PC-3 (cell line): ENCODE results near the gene THADA. TPM values are rescaled to one million over a fixed set of nuclear protein-coding genes. Genes with fewer than 3 reads are reported as not detected.
A peak's percentile ranks its signal among the peaks of the same experiment; 100 is the strongest.

Source experiments
- ATAC-seq: fragments of 200-7000 bp; cut with Tn5 transposase; 2 replicates; pipeline ENCODE4 v1.9.1; 2020; ENCODE audit warnings: mild to moderate bottlenecking, moderate library complexity
- BruUV-seq: library from RNA; stranded (reverse); fragments of 400-500 nt; replicated peaks from 2 replicates; lab custom pipeline; 2021; lab: Mats Ljungman, UMichigan
- CTCF ChIA-PET: fragments of 300-600 bp; sonication (Branson Sonifier 250); formaldehyde crosslinking; loops from one replicate; lab custom pipeline; 2022; ENCODE audit warnings: antibody characterized with exemption; lab: Charles Lee
- POLR2A ChIA-PET: fragments of 300-600 bp; sonication (Branson Sonifier 250); formaldehyde crosslinking; loops from one replicate; lab custom pipeline; 2022; ENCODE audit warnings: antibody characterized with exemption; ENCODE audit not compliant: unreplicated experiment; lab: Charles Lee
- DNase-seq: peaks from one replicate; pipeline ENCODE4 v3.0.0-alpha.2; 2015
- H2AFZ ChIP-seq: fragments of 300-600 bp; sonication (generic); 2 replicates; pipeline ENCODE4 v1.6.0; 2016; ENCODE audit warnings: antibody characterized with exemption, low read length
- H3F3A ChIP-seq: fragments of 300-600 bp; sonication (generic); one replicate; pipeline ENCODE4 v1.6.0; 2017; ENCODE audit warnings: antibody characterized with exemption, low read length, control low read depth, mild to moderate bottlenecking; ENCODE audit not compliant: unreplicated experiment
- H3K27ac ChIP-seq: fragments of 300-600 bp; sonication (generic); 2 replicates; pipeline ENCODE4 v1.5.1; 2016; ENCODE audit warnings: mild to moderate bottlenecking, low read length
- H3K27me3 ChIP-seq: fragments of 300-600 bp; sonication (generic); 2 replicates; pipeline ENCODE4 v1.6.1; 2016; ENCODE audit warnings: low read length, mixed read lengths
- H3K36me3 ChIP-seq: fragments of 300-600 bp; sonication (generic); 2 replicates; pipeline ENCODE4 v1.6.1; 2016; ENCODE audit warnings: low read depth, mixed run types, low read length, mixed read lengths
- H3K4me1 ChIP-seq: fragments of 300-600 bp; sonication (generic); 2 replicates; pipeline ENCODE4 v1.5.1; 2016; ENCODE audit warnings: low read length; ENCODE audit not compliant: insufficient read depth
- H3K4me2 ChIP-seq: fragments of 300-600 bp; sonication (generic); 2 replicates; pipeline ENCODE4 v1.6.0; 2016; ENCODE audit warnings: low read length
- H3K4me3 ChIP-seq: fragments of 300-600 bp; sonication (generic); 2 replicates; pipeline ENCODE4 v1.5.1; 2016; ENCODE audit warnings: mild to moderate bottlenecking, low read length, mixed read lengths
- H3K79me2 ChIP-seq: fragments of 300-600 bp; sonication (generic); 2 replicates; pipeline ENCODE4 v1.6.1; 2017; ENCODE audit warnings: low read length, mixed read lengths
- H3K9ac ChIP-seq: fragments of 300-600 bp; sonication (generic); 2 replicates; pipeline ENCODE4 v1.6.0; 2016; ENCODE audit warnings: mild to moderate bottlenecking, low read length
- H3K9me2 ChIP-seq: fragments of 300-600 bp; sonication (generic); replicated peaks from 2 replicates; pipeline ENCODE4 v1.6.1; 2016; ENCODE audit warnings: mixed run types, low read length, mixed read lengths
- H3K9me3 ChIP-seq: fragments of 300-600 bp; sonication (generic); 2 replicates; pipeline ENCODE4 v1.6.1; 2016; ENCODE audit warnings: low read length, mixed read lengths
- H4K20me1 ChIP-seq: fragments of 300-600 bp; sonication (generic); 2 replicates; pipeline ENCODE4 v1.6.1; 2016; ENCODE audit warnings: low read length, mixed read lengths
- CTCF ChIP-seq: fragments of 300-600 bp; sonication (generic); conservative IDR thresholded peaks from 2 replicates; pipeline ENCODE4 v1.5.1; 2017; ENCODE audit warnings: antibody characterized with exemption, low read depth, mild to moderate bottlenecking, low read length
- EZH2 ChIP-seq: fragments of 300-600 bp; sonication (generic); IDR thresholded peaks from one replicate; pipeline ENCODE4 v1.6.1; 2017; ENCODE audit warnings: antibody characterized with exemption, mild to moderate bottlenecking, low read length; ENCODE audit not compliant: unreplicated experiment
- EZH2phosphoT487 ChIP-seq: fragments of 300-600 bp; sonication (generic); IDR thresholded peaks from 2 replicates; pipeline ENCODE4 v1.6.1; 2018; ENCODE audit warnings: mild to moderate bottlenecking, antibody characterized with exemption, low read length, borderline replicate concordance
- intact Hi-C: fragments of 100-400 bp; cut with micrococcal nuclease; formaldehyde crosslinking; loops from 2 replicates; pipeline ENCODE4 v1.9.0; 2023
- total RNA-seq: library from RNA; depleted of rRNA; stranded (reverse); fragments of >200 nt; gene quantifications from 2 replicates; pipeline ENCODE4 v1.2.3, GENCODE V29; 2014

Gene THADA
- total RNA-seq, 1 experiment from 2014 or later = 33.6 TPM

DNA sequence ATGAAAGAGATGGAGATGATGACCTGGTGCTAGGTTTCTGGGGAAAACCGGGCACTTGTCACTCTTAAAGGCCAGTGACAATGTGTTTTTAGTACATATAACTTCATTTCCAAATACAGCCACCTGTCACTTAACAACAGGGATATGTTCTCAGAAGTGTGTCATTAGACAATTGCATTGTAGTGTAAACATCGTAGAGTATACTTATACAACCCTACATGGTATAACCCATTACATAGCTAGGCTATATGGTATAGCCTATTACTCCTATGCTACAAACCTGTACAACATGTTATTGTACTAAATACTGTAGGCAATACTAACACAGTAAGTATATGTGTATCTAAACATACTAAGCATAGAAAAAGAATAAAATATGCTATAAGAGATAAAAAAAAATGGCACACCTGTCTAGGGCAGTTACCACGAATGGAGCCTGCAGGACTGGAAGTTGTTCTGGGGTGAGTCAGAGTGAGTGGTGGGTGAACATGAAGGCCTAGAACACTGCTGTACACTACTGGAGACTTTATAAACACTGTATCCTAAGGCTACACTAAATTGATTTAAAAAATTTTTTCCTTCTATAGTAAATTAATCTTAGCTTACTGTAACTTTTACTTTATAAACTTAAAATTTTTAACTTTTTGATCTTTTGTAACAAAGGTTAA lies 123.2 kb downstream of the THADA start:
- no peak overlapping the region for H3K9ac ChIP-seq
- DNase-seq = peak; percentile 50
- ATAC-seq = peak; percentile 54
- TF ChIP-seq CTCF (no peak), EZH2phosphoT487 (no peak), EZH2 (no peak)
- CTCF ChIA-PET = no interaction called here
- H3K27me3 ChIP-seq = no peaks in the 10 kb centered on the region
- H3K4me3 ChIP-seq = no peak overlapping the region
- H3K4me2 ChIP-seq = no peak overlapping the region
- no peaks in the 10 kb centered on the region for H3K36me3 ChIP-seq
- H3K9me3 ChIP-seq = no peaks in the 10 kb centered on the region
- intact Hi-C loops = no loop called here
- no peaks in the 10 kb centered on the region for H4K20me1 ChIP-seq
- no peak overlapping the region for H3K27ac ChIP-seq
- no peak overlapping the region for H2AFZ ChIP-seq
- BruUV-seq = no TSS peak
- no peaks in the 10 kb centered on the region for H3K9me2 ChIP-seq
- no peaks in the 10 kb centered on the region for H3F3A ChIP-seq
- POLR2A ChIA-PET = no interaction called here
- H3K79me2 ChIP-seq = no peaks in the 10 kb centered on the region
- peaks cover 34% of the 10 kb centered on the region for H3K4me1 ChIP-seq

- Histone ChIP-seq H3K9ac (no peak overlapping the region), H3K9me2 (no peaks in the 10 kb centered on the region), H2AFZ (no peak overlapping the region), H3K79me2 (no peaks in the 10 kb centered on the region), H3K4me2 (peak overlapping the region; percentile 40; the same call in 1 of the 2 replicates), H3K36me3 (no peaks in the 10 kb centered on the region), H4K20me1 (no peaks in the 10 kb centered on the region), H3F3A (no peaks in the 10 kb centered on the region), H3K4me3 (no peak overlapping the region), H3K9me3 (no peaks in the 10 kb centered on the region), H3K27me3 (no peaks in the 10 kb centered on the region), H3K27ac (no peak overlapping the region), H3K4me1 (peaks cover 35% of the 10 kb centered on the region)
- TF ChIP-seq EZH2phosphoT487 (no peak), CTCF (no peak), EZH2 (no peak)
- BruUV-seq = no TSS peak
- peak; percentile 27; the same call in 1 of the 2 replicates for ATAC-seq
- intact Hi-C loops = no loop called here
- peak; percentile 33 for DNase-seq
- ChIA-PET CTCF (no interaction called here), POLR2A (no interaction called here)
Observed at GRCh38 chr2:43469713-43470112, 126.1 kb downstream of the THADA start.

DNA sequence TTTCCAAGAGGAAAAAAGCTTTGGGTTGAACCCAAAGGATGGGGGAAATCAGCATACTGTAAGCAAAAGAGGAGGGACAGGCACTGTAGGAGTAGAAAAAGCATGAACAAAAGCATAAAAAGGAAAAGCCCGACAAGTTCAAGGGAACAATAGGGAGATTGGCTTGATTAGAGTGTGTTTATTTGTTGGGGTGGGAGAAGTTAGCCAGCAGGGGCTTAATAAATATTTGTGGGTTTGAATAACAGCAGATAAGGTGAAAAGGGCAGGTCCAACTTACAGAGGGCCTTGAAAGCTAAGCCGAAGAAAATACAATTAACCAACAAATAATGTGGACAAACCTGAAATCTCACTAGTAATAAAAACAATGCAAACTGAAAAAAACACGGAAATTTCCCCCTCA lies 126.7 kb downstream of the THADA start:
- H3K9ac ChIP-seq = no peak overlapping the region
- ATAC-seq (no peak; the same call in 1 of the 2 replicates), DNase-seq (peak; percentile 39)
- BruUV-seq = no TSS peak
- H3K9me3 ChIP-seq = no peaks in the 10 kb centered on the region
- no peaks in the 10 kb centered on the region for H3K9me2 ChIP-seq
- peaks cover 35% of the 10 kb centered on the region for H3K4me1 ChIP-seq
- ChIA-PET POLR2A (no interaction called here), CTCF (no interaction called here)
- no peaks in the 10 kb centered on the region for H3K36me3 ChIP-seq
- TF ChIP-seq EZH2phosphoT487 (no peak), EZH2 (no peak), CTCF (no peak)
- no peak overlapping the region for H3K27ac ChIP-seq
- no peaks in the 10 kb centered on the region for H3K27me3 ChIP-seq
- intact Hi-C loops = no loop called here
- no peak overlapping the region for H2AFZ ChIP-seq
- no peaks in the 10 kb centered on the region for H4K20me1 ChIP-seq
- peak overlapping the region; percentile 40 for H3K4me2 ChIP-seq
- H3K4me3 ChIP-seq = no peak overlapping the region
- no peaks in the 10 kb centered on the region for H3K79me2 ChIP-seq
- no peaks in the 10 kb centered on the region for H3F3A ChIP-seq
